Measurements from ENCODE around the gene SLC4A9.
A peak's percentile ranks its signal among the peaks of the same experiment; 100 is the strongest.
"Not testable (repeated sequence)": the region's sequence is repeated elsewhere in the genome, so short reads cannot be mapped to it uniquely, and the experiment has no call there.

Gene SLC4A9

DNA sequence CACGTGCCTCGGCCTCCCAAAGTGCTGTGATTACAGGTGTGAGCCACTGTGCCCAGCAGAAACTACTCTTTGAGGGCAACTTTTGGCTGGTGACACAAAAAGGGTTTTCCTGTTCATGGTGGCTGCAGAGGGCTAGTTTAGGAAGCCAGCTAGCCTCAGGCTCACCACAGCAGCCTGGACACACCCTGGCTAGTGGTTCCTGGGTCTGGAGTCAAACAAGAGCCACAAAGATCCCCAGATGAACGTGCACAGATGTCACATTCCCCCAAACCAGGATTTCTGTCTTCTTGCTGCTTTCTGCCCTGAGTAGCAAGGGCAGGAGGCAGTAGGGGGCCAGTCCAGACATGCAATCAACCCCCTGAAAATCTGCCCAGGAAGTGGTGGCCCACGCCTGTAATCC lies 20.4 kb upstream of the SLC4A9 start:
- DNase-seq (ENCODE audit: low read depth) = no peak

DNA sequence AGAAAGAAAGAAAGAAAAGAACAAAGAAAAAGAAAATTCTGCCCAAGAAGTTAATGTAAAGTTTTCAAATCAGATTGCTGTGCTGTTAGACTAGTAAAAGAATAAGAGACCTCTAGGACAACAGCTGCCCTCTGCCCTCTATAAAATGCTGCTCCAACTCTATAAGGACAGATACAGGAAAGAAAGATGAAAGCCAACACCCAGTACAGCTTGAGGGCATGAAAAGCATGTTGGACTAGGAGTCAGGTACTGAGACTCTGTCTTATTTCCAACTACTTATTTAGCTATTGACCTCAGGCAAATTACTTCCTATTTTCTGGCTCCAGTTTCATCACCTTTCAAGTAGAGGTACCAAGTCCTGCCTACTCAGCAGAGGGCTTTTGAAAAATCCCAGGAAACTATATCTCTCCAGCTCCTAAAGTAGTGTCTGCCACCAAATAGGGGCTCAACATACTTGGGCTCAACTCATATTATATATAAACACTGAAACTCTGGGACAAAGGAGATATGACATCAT lies 19.3 kb upstream of the SLC4A9 start:
- DNase-seq (ENCODE audit: low read depth) = no peak

DNA sequence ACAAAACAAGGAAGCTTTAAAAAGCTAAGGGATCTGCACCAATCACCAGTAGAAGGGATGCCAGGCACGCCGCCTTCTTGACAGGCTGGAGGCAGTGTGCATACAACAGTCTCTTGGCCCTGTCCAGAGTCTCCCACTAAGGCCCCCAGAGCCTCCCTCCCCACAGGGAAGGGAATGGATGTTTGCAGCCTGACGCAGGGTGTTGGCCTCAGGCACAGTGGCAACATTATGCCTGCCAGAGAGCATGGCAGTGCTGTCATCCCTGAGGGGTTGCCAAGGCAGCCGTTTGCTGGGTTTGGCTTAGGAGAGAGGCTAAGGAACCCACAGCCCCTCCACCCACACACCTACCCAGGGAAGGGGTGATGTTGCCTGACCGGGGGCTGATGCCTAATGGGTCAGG lies 18.4 kb upstream of the SLC4A9 start:
- no peak for DNase-seq (ENCODE audit: low read depth)

DNA sequence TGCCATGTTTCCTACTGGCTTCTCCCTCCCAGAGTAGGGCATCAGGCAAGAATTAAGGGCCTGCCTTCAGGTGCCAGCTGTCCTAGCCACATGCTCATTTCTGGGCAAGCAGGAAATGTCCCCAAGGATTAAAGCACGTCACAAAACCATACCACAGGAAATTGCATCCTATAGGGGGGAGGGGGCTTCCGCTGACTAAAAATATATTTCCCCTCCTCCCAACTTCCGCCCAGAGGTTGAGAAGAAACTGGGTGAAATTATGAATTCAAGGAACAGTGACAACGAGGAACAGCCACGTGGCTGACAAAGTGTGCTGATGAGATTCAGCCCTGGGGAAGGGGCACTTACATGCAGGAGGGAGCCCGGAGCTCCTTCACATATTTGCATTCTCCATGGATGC lies 17.7 kb upstream of the SLC4A9 start:
- no peak for DNase-seq (ENCODE audit: low read depth)

DNA sequence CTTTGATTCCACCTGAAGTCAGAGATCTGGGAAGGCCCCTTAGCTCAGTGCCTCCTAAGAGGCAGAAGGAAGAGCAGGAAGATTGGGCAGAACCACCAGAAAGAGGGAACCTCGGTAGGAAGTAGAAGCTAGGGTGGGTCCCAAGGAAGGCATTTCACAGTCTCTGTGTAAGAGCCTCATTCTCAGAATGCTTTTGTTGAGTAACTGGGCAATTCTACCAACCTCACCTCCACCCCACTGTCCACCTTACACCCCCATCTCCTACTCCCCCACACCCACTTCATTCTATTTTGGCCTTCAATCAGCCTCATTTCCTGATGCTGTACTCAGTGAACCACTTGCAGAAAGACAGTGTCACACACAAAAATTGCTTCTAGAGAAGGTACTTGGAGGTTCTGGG lies 17.1 kb upstream of the SLC4A9 start:
- no peak for DNase-seq (ENCODE audit: low read depth)

DNA sequence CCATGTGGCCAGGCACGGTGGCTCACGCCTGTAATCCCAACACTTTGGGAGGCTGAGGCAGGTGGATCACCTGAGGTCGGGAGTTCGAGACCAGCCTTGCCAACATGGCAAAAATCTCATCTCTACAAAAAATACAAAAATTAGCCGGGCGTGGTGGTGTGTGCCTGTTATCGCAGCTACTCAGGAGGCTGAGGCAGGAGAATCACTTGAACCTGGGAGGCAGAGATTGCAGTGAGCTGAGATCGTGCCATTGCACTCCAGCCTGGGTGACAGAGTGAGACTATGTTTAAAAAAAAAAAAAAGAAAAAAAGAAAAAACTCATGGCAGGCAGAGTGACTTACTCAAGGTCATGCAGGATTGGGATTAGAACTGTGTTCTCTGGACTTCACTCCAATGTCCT lies 16.1 kb upstream of the SLC4A9 start:
- not testable (repeated sequence) for DNase-seq (ENCODE audit: low read depth)

DNA sequence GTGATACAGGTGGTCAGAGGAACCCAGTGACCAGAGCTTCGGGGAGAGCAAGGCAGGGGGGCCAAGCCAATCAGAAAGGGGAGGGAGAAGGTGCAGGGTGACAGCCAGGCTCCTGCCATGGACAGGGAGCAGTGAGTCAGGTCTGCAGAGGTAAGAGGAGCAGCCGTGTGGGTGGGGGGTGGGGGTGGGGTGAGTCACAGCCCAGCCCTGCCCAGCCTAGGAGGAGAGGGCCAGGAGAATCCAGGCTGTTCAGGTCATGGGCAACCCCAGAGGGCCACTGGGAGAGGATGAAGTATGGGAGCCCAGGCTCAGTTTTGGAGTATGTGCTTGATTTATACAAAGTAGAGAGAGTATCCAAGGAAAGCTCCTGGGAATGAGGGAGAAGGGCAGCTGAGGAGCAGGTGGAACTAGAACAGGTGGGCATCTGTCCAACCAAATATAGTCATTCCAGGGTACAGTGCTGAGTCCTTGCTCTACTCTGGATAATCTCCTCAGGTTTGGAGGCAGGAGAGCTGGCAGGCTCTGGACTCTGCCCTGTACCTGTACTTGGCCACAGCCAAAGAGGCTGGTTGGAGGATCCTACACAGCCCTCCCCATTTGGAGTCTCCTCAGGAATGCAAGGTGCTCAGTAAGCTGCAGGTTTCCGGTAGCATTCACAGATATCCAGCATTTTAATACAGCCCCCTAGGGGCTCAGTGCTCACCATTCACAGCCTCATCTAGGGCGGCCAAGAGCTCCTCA lies 15.1 kb upstream of the SLC4A9 start:
- DNase-seq (ENCODE audit: low read depth) = no peak

DNA sequence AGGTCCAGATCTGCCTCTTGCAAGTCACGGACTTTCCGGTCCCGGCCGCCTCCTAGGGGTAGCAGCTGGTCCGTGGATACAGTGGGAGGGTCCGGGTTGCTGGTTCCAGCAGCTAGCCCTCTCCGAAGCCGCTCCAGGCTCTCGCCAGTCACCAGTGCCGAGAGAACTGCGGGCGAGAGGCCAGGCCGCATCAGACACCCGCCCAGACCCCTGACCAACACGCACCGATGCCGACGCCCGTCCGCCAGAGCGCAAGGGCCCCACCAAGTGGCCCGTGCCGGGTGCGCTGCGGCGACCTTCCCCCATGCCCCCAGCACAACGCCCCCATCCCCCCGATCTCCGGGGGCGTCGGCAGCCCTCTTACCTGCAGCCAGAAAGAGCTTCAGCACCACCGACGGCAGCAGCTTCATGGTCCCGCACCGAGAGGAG lies 14.1 kb upstream of the SLC4A9 start:
- no peak for DNase-seq (ENCODE audit: low read depth)

DNA sequence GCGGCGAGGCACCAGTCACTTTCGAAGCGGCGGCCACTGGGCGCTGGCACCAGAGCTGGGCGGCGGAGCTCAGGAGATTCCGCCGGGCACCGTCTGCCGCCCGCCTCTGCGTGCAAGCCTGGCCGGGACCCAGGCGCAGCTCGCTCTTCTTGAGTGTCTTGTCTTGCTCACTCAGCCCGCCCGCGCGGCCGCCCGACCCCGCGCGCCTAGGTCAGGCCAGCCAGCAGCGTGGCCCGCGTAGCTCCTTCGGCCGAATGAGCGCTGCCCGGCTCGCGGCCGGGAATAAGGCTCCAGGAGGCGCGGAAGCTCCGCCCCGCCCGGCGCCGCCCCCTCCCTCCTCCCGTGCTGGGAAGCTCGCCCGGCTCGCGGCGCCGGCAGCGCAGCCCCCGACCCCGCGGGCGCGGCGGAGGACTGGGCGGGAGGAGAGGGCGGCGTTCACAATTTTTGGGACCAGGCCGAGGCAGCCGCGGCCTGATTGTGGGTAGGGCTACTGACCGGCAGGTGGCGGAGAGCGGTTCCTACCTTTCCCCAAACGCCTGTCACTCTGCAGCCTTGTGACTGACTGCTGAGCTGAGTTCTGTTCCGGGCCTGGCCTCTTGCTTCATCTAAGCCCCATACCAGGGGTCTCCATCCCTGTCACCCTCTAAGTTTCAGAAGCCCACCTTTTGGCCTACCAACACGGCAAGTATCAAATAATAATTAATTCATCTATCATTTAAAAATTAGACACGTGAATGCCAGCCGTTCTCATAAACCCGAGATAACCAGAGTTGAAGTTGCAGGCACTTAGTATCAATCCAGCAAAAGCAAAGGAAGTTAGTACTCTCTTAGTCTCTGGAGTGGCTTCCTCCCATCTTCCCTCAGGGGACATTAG lies 13.4 kb upstream of the SLC4A9 start, which contains the start of gene HBEGF:
Gene HBEGF, minus strand, starts transcription at position 256 of the 874 bp plus-strand sequence. CDS start 275 bp downstream, outside the sequence.
- DNase-seq (ENCODE audit: low read depth) = peak; percentile 14

DNA sequence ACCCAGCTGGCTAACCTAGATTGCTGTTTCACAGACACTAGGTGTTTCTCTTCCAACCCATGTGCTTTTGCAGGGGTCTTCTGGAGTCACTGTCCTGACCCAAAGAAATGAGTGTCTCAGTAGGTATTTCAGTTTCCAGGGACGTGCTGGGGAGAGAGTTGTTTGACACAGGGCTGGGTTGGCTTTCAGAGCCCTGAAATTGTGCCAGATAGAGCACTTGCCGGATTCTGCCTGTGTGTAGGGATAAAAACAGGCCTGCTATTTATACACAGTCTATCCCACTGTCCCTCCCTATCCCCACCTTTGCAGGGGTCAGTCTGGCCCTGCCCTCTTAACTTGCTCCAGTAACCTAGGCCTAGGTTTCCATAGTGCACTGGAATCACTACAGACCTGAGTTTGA lies 12.6 kb upstream of the SLC4A9 start:
- no peak for DNase-seq (ENCODE audit: low read depth)

DNA sequence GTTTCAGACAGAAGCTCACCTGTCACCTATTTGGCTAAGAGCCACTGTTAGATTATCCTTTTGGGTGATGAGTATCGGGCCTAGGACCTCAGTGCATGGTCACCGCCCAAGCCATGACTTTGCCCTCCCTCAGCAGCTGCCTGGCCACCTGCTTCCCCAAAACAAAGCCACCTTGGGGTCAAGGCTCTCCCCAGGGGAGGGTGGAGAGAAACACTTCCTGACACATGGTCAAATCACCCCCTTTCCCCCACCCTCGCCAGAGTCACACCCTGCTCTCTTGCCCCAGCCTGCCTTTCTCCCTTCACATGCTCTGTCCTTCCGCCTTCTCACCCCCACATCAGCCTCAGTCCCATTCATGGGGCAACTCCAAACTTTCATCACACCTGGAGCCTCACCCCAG lies 11.9 kb upstream of the SLC4A9 start:
- DNase-seq (ENCODE audit: low read depth) = no peak

DNA sequence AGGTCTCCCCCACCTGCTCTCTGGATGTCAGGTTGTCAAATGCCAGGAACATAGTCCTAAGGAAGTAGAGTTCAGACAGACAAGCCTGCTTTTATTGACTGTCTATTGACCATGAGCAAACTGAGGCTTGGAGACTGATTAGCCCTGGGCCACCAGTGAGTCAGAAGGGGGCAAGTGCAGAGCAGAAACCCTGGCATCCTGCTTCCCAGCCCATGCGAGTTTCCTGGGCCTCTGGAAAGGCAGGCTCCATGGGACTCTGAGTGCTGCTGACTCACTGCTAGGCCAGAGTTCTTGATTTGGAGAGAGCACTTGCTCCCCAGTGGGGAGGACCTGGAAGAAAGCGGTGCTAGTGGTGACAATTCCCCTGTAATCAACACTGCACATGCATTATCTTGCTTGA lies 10.8 kb upstream of the SLC4A9 start:
- DNase-seq (ENCODE audit: low read depth) = no peak

DNA sequence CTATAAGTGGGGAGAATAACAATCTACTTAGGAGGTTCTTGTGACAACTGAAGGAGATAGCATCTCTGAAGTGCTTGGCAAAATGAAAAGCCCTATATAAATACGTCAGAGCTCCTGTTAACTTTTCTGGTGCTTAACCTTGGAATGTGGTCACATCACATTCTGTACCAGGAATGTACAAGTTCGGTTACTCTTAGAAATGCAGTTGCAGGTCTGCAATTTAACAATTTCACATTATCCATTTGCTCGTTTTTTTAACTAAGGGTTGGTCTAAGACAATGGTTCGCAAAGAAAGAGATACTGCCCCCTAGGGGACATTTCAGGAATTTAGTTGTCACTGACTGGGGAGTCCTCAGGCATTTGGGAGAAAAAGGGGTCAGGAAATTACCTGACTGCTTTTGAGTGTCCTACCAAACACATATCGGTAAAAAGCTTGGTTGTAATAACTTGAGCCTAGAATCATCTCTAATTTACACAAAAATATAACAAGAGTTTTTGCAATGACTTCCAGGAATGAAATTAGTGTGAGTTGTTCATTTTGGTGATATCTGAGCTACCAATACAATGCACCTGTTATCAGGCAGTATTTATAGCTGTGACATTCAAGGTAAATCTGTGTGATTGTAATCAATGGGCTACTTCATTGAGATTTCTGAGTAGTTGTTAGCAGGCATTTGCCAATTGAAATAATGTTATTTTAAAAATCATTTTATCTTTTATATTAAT lies 8.2 kb upstream of the SLC4A9 start:
- DNase-seq (ENCODE audit: low read depth) = peak; percentile 40

DNA sequence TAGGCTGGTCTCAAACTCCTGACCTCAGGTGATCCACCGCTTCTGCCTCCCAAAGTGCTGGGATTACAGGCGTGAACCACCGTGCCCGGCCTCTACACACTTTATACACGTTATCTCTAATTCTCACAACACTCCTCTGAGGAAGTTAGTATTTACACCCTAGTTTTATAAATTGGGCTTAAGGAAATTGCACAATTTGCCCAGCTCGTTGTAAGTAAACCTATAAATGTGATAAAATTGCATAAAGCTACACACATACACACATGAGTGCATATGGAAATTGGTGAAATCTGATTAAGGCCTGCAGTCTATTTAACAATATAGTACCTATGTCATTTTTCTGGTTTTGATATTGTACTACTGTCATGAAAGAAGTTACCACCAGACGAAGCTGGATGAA lies 4.4 kb upstream of the SLC4A9 start:
- no peak for DNase-seq (ENCODE audit: low read depth)

DNA sequence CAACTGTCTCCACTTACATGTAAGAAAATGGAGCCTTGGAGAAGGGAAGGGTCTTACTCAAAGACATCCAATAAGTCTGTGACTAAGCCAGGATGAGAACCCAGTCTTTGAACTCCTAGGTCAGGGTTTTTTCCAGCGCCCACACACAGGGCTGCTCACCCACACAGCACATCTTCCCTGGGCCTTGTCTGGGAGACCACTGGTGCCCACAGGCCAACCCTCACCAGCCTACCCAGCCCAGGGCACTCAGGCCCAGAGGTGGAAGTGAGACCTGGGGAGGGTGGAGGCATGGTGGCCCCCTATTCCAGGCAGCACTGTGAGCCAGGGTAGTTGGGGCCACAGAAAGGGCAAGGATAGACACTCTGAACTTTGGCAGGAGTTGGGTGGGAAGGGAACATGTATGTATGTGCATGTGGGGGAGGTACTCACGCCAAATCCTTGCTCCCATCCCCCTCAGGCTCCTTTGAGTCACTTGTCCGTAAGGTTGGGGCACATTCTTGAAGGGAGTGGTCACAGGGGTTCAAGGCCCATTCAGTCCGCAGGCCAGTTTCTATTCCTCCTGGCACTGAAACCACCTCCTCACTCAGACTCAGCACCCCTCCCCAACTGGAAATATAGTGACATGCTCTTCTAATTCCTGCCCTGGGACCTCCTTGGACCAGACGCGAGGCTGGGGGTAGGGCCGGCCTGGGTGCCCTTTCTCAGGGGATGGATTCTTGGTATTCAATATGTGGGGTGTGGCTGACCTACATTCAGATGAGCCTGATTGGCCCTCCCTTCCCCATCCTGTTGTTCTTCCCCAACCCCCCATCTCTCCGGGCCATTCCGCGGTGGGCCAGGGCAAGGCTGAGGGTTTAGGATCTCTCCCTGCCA lies 2.9 kb upstream of the SLC4A9 start:
- no peak for DNase-seq (ENCODE audit: low read depth)

DNA sequence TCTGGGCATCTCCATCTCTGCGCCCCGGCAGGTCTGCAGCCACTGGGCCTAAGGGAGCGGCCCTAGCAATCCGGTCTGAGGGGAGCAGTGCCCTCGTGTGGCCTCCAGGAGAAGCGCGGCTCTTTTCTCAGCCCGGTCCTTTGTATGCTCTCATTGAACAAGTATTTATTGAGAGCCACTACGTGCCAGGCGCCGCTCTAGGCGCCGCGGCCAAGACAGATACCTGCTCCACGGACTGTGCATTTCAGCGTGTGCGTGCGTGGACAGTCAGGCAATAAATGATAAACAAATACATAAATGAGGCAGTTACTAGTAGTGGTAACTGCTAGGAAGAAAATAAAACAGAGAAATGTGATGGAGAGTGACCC lies 2.3 kb upstream of the SLC4A9 start:
- peak; percentile 50 for DNase-seq (ENCODE audit: low read depth)

DNA sequence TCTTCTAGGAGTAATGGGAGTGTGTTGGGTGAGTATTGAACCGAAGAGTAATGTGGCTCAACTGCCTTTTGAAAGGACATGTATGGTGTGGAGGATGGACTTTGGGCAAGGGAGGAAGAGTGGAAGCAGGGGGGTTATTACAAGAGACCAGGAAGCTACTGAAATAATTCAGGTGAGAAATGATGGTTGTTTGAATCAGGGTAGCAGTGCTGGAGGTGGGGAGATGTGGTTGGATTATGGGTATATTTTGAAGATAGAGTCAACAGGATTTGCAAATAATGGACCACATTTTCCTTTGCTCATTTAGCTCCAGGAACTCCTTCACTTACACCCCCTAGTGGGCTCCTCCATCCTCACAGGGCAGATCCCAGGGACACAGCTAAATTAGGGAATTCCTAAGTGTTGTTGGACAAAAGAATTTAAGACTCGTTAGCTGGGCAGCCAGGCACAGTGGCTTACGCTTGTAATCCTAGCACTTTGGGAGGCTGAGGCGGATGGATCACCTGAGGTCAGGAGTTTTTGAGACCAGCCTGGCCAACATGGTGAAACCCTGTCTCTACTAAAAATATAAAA lies 1.2 kb upstream of the SLC4A9 start:
- no peak for DNase-seq (ENCODE audit: low read depth)

DNA sequence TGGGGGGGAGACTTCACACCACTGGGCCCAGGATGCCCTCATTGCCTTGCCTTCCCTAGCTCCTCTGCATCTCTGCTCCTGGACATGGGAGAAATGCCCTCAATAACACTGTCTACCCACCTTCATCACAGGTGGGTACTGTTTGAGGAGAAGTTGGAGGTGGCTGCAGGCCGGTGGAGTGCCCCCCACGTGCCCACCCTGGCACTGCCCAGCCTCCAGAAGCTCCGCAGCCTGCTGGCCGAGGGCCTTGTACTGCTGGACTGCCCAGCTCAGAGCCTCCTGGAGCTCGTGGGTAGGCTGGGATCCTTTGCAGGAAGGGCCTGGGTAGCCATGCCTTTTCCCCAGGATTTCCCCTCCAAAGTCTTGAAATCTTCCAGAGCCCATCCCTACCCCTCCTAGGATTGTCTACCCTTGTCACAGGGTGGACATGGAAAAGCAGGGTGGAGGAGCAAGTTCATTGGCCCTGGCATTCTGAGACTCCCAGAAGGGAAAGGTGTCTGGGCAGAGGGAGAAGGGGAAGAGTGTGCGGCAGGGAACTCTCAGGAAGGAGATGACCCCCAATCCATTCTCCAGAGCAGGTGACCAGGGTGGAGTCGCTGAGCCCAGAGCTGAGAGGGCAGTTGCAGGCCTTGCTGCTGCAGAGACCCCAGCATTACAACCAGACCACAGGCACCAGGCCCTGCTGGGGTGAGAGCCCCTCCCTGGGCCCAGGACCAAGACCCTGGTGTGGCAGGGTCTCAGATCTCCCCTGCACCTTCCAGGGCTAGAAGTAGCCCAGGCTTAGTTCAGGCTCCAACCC lies 886 bp downstream of the SLC4A9 start:
- DNase-seq (ENCODE audit: low read depth) = no peak

DNA sequence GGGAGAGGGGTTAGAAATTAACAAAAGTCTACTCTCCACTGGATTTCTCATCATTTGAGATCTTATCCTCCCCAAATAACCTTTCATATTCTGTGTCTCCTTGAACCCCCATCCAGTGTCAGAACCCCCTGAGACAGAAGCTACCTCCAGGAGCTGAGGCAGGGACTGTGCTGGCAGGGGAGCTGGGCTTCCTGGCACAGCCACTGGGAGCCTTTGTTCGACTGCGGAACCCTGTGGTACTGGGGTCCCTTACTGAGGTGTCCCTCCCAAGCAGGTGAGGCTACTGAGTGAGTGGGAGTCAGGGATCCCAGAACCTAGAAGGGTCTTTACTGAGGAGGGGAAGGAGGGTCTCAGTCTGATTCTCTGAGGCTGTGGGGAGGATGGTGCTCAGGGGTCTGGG lies 1.9 kb downstream of the SLC4A9 start:
- DNase-seq (ENCODE audit: low read depth) = no peak

DNA sequence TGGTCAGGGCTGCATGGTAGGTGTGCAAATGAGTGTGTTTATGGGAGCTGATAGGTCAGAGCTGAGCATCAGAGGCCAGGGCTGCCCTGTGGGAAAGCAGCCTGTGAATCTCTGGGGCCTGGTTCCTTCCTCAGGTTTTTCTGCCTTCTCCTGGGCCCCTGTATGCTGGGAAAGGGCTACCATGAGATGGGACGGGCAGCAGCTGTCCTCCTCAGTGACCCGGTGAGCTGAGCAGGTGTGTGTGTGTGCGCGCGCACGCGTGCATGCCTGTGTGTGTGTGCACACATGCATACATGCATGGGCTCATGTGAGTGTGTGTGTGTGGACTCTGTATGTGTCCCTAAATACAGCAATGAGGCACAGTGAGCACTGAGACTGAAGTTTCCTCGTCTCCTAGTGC lies 2.3 kb downstream of the SLC4A9 start:
- no peak for DNase-seq (ENCODE audit: low read depth)

Data from stimulated activated CD8-positive, alpha-beta memory T cell treated with anti-CD3 and anti-CD28 coated beads, Interleukin-12 subunit alpha, Interleukin-12 subunit beta, amount 100 ng/mL, for 1 hour (primary cell).